Keratinocyte (primary cell): ENCODE measurements around the gene UBE2E3. TPM values are rescaled to one million over a fixed set of nuclear protein-coding genes. Genes with fewer than 3 reads are reported as not detected.

ENCODE experiments used
- DNase-seq: peaks from one replicate; pipeline ENCODE4 v3.0.0-alpha.2; 2011; ENCODE audit warnings: low read depth, missing footprints, low spot score
- FAIRE-seq: peaks from 2 replicates; lab custom pipeline; 2011; peaks lifted over from hg19 to GRCh38; lab: Jason Lieb, UNC
- H2AFZ ChIP-seq: 2 replicates; pipeline ENCODE4 v1.6.0; 2012; ENCODE audit warnings: low read length, control low read depth, inconsistent platforms; ENCODE audit not compliant: control insufficient read depth
- H3K27ac ChIP-seq: 2 replicates; pipeline ENCODE4 v1.5.1; 2011; ENCODE audit warnings: low read length; ENCODE audit not compliant: control insufficient read depth, insufficient read depth
- H3K27me3 ChIP-seq: 3 replicates; pipeline ENCODE4 v1.6.0; 2011; ENCODE audit warnings: low read length; ENCODE audit not compliant: control insufficient read depth, insufficient read depth; ENCODE audit errors: extremely low read depth
- H3K36me3 ChIP-seq, 2 experiments: 2 replicates in 1 of 2; 3 replicates in 1 of 2; pipeline ENCODE4 v1.5.1; 2011; ENCODE audit warnings: low read length in 2 of 2, mild to moderate bottlenecking in 1 of 2; ENCODE audit not compliant: control insufficient read depth in 2 of 2, insufficient read depth in 2 of 2; ENCODE audit errors: extremely low read depth in 1 of 2
- H3K4me1 ChIP-seq: 3 replicates; pipeline ENCODE4 v1.5.1; 2011; ENCODE audit warnings: low read length; ENCODE audit not compliant: control insufficient read depth, insufficient read depth; ENCODE audit errors: extremely low read depth
- H3K4me2 ChIP-seq: 3 replicates; pipeline ENCODE4 v1.6.0; 2011; ENCODE audit warnings: low read depth, low read length; ENCODE audit not compliant: control insufficient read depth, insufficient read depth; ENCODE audit errors: extremely low read depth
- H3K4me3 ChIP-seq, 3 experiments: fragments of 200-600 bp in 1 of 3; sonication (generic) in 1 of 3; 2 replicates in 2 of 3; 3 replicates in 1 of 3; pipeline ENCODE4 v1.5.1; 2011 to 2016; ENCODE audit warnings: low read length in 3 of 3, mild to moderate bottlenecking in 3 of 3, control low read depth in 2 of 3, inconsistent platforms in 1 of 3, low read depth in 1 of 3, mixed read lengths in 1 of 3, mixed run types in 1 of 3, moderate library complexity in 1 of 3; ENCODE audit not compliant: control insufficient read depth in 2 of 3, insufficient read depth in 2 of 3; ENCODE audit errors: extremely low read depth in 1 of 3
- H3K79me2 ChIP-seq: 2 replicates; pipeline ENCODE4 v1.6.0; 2012; ENCODE audit warnings: low read length; ENCODE audit not compliant: control insufficient read depth, insufficient read depth
- H3K9ac ChIP-seq: 3 replicates; pipeline ENCODE4 v1.6.0; 2011; ENCODE audit warnings: low read length; ENCODE audit not compliant: control insufficient read depth, insufficient read depth; ENCODE audit errors: extremely low read depth
- H3K9me1 ChIP-seq: 3 replicates; pipeline ENCODE4 v1.6.0; 2011; ENCODE audit warnings: low read length; ENCODE audit not compliant: control insufficient read depth, insufficient read depth; ENCODE audit errors: extremely low read depth
- H3K9me3 ChIP-seq: 2 replicates; pipeline ENCODE4 v1.5.1; 2012; ENCODE audit warnings: low read depth, low read length; ENCODE audit not compliant: control insufficient read depth
- H4K20me1 ChIP-seq: 3 replicates; pipeline ENCODE4 v1.6.0; 2011; ENCODE audit warnings: low read length; ENCODE audit not compliant: control insufficient read depth, insufficient read depth; ENCODE audit errors: extremely low read depth
- CTCF ChIP-seq, 3 experiments: IDR thresholded peaks in 1 of 3; conservative IDR thresholded peaks in 1 of 3; optimal IDR thresholded peaks in 1 of 3; 2 replicates in 2 of 3; 3 replicates in 1 of 3; pipeline versions ENCODE3 to v1.5.1; 2011; ENCODE audit warnings: low read length in 3 of 3, mild to moderate bottlenecking in 3 of 3, moderate library complexity in 2 of 3, control low read depth in 1 of 3, inconsistent platforms in 1 of 3; ENCODE audit not compliant: insufficient read depth in 2 of 3; ENCODE audit errors: extremely low read depth in 1 of 3
- EZH2 ChIP-seq: IDR thresholded peaks from one replicate; pipeline ENCODE4 v1.6.1; 2012; ENCODE audit warnings: inconsistent platforms, mild to moderate bottlenecking, low read length, moderate library complexity
- dilution Hi-C: fragments of 300-500 bp; cut with MboI; formaldehyde crosslinking; loops from one replicate; pipeline ENCODE4 v1.7.0; 2020; ENCODE audit warnings: low sequenced_read_pairs; ENCODE audit not compliant: extremely low pct_ligation_motif_present
- polyA plus RNA-seq, 5 experiments: library from polyadenylated mRNA; depleted of rRNA in 3 of 5; stranded (reverse) in 3 of 5; stranded (forward) in 1 of 5; unstranded in 1 of 5; fragments of >200 nt; gene quantifications; 1 replicate in 1 of 5; 2 replicates in 3 of 5; 3 replicates in 1 of 5; pipeline versions ENCODE4 v1.2.1 to v1.2.3, GENCODE V29; 2011 to 2012; ENCODE audit warnings: missing spikeins in 2 of 5, low read depth in 1 of 5, low replicate concordance in 1 of 5

UBE2E3 gene
- polyA plus RNA-seq, 1 donor (not counting 4 experiments of a cell fraction or from before 2014, with no cell fraction given), result 91.1 TPM

GRCh38 chr2:181046833-181047232 is 66.4 kb downstream of the UBE2E3 start:
- no peak for FAIRE-seq
- H3K27me3 ChIP-seq, result no peaks in the 10 kb centered on the region
- H3K4me3 ChIP-seq, result no peak overlapping the region
- H3K9me1 ChIP-seq, result no peaks in the 10 kb centered on the region
- no peak overlapping the region for H2AFZ ChIP-seq
- no peaks in the 10 kb centered on the region for H3K4me1 ChIP-seq
- H3K36me3 ChIP-seq, result no peaks in the 10 kb centered on the region
- no peaks in the 10 kb centered on the region for H4K20me1 ChIP-seq
- DNase-seq, result no peak
- TF ChIP-seq EZH2, result no peak
- no peak for TF ChIP-seq CTCF (optimal IDR thresholded peaks at IDR 0.05 in 1 of 3, IDR thresholded peaks at IDR 0.05 in 1 of 3, conservative IDR thresholded peaks at IDR 0.05 in 1 of 3; ENCODE audit: extremely low read depth in 1 of 3, insufficient read depth in 2 of 3, low read length in 3 of 3)
- H3K4me2 ChIP-seq, result no peak overlapping the region
- H3K27ac ChIP-seq, result no peak overlapping the region
- H3K9ac ChIP-seq, result no peak overlapping the region
- no peaks in the 10 kb centered on the region for H3K9me3 ChIP-seq
- dilution Hi-C loops, result no loop called here
- peaks cover 28% of the 10 kb centered on the region for H3K79me2 ChIP-seq

GRCh38 chr2:181047829-181048228 is 67.4 kb downstream of the UBE2E3 start:
- no peak for FAIRE-seq
- Histone ChIP-seq H3K9me3 (no peaks in the 10 kb centered on the region), H4K20me1 (no peaks in the 10 kb centered on the region), H3K27ac (no peak overlapping the region), H3K9me1 (no peaks in the 10 kb centered on the region), H3K4me3 (no peak overlapping the region), H3K4me2 (no peak overlapping the region), H3K4me1 (no peaks in the 10 kb centered on the region), H3K27me3 (no peaks in the 10 kb centered on the region), H3K36me3 (no peaks in the 10 kb centered on the region), H3K9ac (no peak overlapping the region), H3K79me2 (peaks cover 23% of the 10 kb centered on the region), H2AFZ (no peak overlapping the region)
- no peak for DNase-seq
- dilution Hi-C loops, result no loop called here
- TF ChIP-seq CTCF (optimal IDR thresholded peaks at IDR 0.05 in 1 of 3, IDR thresholded peaks at IDR 0.05 in 1 of 3, conservative IDR thresholded peaks at IDR 0.05 in 1 of 3; ENCODE audit: extremely low read depth in 1 of 3, insufficient read depth in 2 of 3, low read length in 3 of 3), result no peak
- no peak for TF ChIP-seq EZH2
